ENCODE results near the gene TOB2. TPM values are rescaled to one million over a fixed set of nuclear protein-coding genes. Genes with fewer than 3 reads are reported as not detected.
A peak's percentile ranks its signal among the peaks of the same experiment; 100 is the strongest.

TOB2 gene, protein sequence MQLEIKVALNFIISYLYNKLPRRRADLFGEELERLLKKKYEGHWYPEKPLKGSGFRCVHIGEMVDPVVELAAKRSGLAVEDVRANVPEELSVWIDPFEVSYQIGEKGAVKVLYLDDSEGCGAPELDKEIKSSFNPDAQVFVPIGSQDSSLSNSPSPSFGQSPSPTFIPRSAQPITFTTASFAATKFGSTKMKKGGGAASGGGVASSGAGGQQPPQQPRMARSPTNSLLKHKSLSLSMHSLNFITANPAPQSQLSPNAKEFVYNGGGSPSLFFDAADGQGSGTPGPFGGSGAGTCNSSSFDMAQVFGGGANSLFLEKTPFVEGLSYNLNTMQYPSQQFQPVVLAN
- 10 to 100 TPM; 36.8 to 37.0 TPM for total RNA-seq
- long read RNA-seq, donor 1, full-length matches to known transcripts: 7 of 22 reads
- long read RNA-seq, donor 1, partial matches to known transcripts: 0 of 22 reads
- long read RNA-seq, donor 1, other reads (novel, unspliced or antisense): 15 of 22 reads
- long read RNA-seq, donor 2, full-length matches to known transcripts: 24 of 45 reads
- long read RNA-seq, donor 2, partial matches to known transcripts: 1 of 45 reads
- long read RNA-seq, donor 2, other reads (novel, unspliced or antisense): 20 of 45 reads

DNA sequence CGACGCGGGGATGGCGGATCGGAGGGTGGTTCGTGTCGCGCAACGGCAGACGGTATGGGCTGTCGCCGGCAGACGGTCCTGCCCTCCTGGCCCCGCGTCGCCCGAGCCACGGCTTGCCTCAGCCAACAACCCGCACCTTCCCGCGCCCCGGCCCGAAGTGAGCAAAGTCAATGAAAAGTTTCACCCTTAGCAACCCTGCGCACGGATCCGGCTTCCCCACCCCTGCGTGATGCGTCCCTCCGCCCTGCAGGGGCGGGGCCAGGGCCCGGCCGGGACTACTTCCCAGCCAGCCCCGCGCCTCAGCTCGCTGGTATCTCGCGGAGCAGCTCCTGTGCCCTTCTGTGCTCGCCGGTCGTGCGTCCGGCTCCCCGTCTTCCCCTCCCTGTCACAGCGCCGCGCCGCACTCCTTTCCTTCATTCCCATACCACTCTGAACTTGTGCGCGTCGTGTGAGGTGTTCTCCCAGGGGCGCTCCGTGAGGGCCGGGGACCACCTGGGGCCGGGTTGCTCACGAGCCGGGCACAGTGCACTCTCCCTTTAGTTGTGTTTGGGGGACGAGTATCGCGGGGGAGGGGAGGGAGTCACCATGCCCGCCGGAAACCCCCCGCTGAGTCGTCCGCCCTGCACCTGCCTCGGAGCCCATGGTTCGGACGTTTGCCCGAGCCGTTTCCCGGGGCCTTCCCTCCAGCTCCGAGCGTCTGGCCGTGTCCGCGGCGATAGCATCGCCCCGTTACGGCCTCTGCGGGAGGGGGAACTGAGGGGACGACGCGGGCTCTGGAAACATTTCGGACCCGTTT, at the start of gene TOB2:
Gene TOB2 (minus strand): TSS at position 163 of the 796 bp plus-strand sequence. CDS start 9,456 bp downstream, outside the sequence.
- intact Hi-C loops (cut with DNase I): no loop called here
- DNase-seq (ENCODE audit: low spot score): peak; percentile 97

- intact Hi-C loops (cut with DNase I): loop anchor here in 1 of 2 donors (2.0 kb wide), 1 partner anchor 47 kb away; no protein-coding TSS in a partner anchor
Observed at GRCh38 chr22:41491374-41492100, 44.9 kb upstream of the TOB2 start.

DNA sequence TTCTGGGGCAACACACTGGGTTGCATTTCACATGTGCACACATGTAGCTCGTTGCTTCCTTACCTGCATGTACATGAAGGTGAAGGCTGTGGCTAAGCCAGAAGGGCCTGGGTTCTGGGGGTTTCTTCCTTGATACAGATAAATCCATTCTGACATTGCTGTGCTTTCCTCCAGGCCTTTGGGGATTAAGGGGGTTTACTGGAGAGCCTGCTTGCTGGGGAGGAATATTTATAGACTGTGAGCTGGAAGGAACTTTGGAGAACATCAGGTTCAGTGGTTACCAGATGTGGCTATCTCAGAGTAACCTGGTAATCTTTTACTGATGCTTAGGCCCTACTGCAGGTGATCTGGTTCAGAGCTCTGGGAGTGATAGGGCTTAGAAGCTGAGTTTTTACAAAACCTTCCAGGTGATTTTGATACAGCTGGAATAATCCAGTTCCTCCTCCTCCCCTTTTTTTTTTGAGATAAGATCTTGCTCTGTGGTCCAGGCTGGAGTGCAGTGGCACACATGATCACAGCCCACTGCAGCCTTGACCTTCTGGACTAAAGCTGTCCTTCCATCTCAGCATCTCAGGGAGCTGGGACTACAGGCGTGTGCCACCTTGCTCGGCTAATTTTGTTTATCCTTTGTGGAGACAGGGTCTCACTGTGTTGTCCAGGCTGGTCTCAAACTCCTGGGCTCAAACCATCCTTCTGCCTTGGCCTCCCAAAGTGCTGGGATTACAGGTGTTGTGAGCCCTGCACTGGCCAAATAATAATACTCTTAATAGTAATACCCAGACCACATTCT, 42.2 kb upstream of the TOB2 start:
- DNase-seq (ENCODE audit: low spot score): peak; percentile 45
- intact Hi-C loops (cut with DNase I): no loop called here

More at GRCh38 chr22:41491374-41492100, 44.9 kb upstream of the TOB2 start:
- no peak for DNase-seq (ENCODE audit: low spot score)

- intact Hi-C loops (cut with DNase I): no loop called here
- DNase-seq (ENCODE audit: low spot score): peak; percentile 43
Observed at GRCh38 chr22:41488076-41488475, 41.5 kb upstream of the TOB2 start.

DNA sequence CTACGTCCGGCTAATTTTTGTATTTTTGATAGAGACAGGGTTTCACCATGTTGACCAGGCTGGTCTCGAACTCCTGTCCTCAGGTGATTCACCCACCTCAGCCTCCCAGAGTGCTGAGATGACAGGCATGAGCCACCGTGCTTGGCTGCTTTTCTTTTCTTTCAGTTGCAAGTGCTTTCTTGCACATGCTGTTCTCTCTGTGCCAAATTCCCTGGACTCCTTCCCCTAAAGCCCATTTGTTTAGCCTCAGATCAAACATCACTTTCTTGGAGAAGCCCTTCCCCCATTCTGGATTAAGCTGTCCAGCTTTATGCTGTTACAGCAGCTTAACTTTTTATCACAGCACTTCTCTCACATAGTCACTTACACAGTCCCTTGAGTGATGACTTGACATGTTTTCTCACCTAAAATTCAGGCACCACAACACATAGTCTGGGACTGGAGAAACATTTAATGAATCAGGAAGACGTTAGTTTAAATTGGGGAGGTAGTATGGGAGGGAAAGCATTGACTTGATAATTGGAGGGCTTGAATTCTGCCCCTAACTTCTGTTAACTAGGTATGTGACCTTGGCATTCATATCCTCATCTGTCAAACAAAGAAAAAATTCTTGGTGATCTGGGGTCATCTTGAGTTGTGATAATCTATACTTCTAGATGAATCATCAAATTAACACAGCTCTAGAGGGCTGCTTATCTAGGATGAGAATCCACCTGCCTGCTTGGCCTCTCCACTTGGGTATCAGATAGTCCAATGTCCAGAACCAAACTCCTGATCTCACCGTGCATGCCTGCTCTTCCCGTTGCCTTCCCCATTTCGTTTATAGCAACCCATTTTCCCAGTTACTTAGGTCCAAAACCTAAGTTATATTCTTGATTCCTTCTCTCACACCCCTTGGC, 40.7 kb upstream of the TOB2 start:
- intact Hi-C loops (cut with DNase I): no loop called here
- peak; percentile 22 for DNase-seq (ENCODE audit: low spot score)

- DNase-seq (ENCODE audit: low spot score): peak; percentile 24
- intact Hi-C loops (cut with DNase I): no loop called here
Observed at GRCh38 chr22:41485033-41485432, 38.4 kb upstream of the TOB2 start.

DNA sequence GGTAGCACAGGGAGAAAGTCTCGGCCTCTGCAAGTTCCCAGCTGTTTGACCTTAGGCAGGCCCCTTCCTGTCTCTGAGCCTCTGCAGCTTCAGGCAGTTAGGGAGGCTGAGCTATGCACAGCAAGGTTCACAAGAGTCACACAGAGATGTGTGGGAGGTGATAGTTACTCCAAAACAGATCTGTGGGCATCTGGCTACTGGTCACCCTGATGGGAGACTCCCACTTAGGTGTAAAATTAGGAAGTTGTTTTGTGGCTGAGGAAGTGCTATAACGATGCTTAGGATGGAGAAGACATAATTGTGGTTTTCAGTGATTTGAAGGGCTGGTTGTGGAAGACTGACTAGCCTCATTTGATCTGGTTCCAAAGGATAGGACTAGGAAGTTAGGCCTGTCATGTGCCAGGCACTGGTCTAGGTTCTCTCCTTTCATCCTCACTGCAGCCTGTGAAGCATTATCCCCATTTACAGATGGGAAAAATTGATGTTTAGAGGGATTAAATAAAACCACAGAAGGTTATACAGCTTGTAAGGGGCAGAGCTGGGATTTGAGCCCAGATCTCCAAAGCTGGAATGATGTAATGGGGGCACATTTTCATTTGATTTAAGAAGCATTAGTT, 35.8 kb upstream of the TOB2 start:
- no peak for DNase-seq (ENCODE audit: low spot score)
- intact Hi-C loops (cut with DNase I): no loop called here

DNA sequence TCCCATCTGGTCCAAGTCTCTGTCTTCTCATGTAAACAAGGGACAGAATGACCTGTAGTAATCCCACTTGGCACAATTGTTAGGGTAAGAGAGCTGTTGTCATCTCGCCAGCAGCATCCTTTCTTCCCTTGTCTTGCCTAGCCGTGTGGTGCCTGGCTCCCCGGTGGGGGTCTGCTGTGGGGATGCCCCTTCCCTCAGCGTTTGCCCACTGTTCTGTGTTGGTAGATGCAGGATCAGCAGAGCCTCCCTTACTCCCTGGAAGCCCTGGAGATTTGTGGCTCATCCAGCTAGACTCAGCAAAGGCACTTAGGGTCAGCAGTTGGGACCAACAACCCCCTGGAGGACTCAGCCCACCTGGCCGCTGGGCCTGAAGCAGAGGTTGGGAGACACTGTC, 35.3 kb upstream of the TOB2 start:
- intact Hi-C loops (cut with DNase I): no loop called here
- DNase-seq (ENCODE audit: low spot score): peak; percentile 55

GRCh38 chr22:41481131-41481830, 34.7 kb upstream of the TOB2 start:
- peak; percentile 65 for DNase-seq (ENCODE audit: low spot score)
- intact Hi-C loops (cut with DNase I): no loop called here

GRCh38 chr22:41480397-41480735, 33.8 kb upstream of the TOB2 start:
- intact Hi-C loops (cut with DNase I): no loop called here

DNA sequence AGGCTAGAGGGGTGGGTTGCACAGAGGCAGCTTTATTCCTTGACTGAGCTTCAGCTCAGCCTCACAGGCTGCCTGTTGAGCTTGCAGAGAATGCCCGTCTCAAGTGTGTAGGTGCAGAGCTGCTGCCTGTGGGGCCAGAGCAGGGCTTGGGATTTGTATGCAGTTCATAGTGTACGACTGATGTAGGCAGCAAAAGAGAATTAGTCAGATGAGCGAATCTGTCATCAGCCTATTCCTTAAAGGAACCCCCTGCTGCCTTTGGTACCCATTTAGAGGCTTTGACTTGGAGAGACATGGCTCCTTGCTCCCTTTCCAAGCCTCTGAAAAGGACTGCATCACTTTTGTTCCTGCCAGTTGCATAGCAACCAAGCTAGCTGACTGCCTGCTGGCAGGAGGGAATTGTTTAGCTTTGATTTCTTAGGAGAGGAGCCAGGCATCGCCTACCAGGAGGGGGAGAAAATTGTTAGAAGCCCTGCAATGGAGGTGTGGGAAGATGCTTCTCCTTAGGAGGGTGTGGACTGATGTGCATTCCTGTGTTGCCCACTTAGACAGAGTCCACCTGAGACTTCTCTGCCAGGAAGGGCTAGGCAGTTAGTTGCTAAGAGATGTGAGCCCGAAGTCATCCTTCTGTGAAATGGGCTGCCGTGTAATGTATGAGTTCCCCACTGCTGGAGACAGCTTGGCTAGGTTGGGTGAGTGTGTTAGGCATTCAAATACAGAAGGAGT, 33.2 kb upstream of the TOB2 start:
- peak; percentile 29 for DNase-seq (ENCODE audit: low spot score)
- intact Hi-C loops (cut with DNase I): loop anchor here in 1 of 2 donors (5.0 kb wide), 1 partner anchor 32 kb away; no protein-coding TSS in a partner anchor

More at GRCh38 chr22:41480397-41480735, 33.8 kb upstream of the TOB2 start:
- DNase-seq (ENCODE audit: low spot score): peak; percentile 37

DNA sequence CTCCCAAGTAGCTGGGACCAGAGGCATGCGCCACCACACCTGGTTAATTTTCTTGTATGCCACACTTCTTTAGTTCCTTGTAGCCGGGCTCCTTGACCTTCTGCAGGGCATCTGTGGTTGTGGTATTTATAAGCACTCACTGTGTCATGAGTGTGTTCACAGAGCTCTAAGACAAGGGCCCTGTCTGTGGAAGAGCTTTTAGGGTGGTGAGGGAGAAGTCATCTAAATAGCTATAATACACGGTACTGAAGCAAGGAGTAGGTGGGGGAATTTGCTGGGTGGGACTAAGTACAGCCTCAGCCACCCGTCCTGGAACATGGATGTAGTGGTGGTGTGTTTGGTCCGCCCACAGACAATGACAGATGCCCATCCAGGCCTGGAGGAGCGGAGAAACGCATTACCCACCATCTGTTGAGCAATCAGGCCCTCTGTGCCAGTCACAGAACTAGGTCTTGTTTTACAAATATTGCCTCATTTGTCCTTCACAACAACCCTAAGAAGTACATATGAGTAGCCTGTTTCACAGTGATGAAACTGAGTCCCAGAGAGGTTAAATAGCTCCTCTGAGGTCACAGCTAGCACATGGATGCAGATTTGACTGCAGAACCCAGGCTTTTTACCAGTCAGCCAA, 32.4 kb upstream of the TOB2 start:
- intact Hi-C loops (cut with DNase I): loop anchor here in 1 of 2 donors (5.0 kb wide), 1 partner anchor 33 kb away; no protein-coding TSS in a partner anchor

GRCh38 chr22:41478473-41478872, 31.9 kb upstream of the TOB2 start:
- peak; percentile 19 for DNase-seq (ENCODE audit: low spot score)
- intact Hi-C loops (cut with DNase I): loop anchor here in 1 of 2 donors (5.0 kb wide), 1 partner anchor 34 kb away; no protein-coding TSS in a partner anchor

More for the DNA sequence above, 32.4 kb upstream of the TOB2 start:
- peak; percentile 38 for DNase-seq (ENCODE audit: low spot score)

DNA sequence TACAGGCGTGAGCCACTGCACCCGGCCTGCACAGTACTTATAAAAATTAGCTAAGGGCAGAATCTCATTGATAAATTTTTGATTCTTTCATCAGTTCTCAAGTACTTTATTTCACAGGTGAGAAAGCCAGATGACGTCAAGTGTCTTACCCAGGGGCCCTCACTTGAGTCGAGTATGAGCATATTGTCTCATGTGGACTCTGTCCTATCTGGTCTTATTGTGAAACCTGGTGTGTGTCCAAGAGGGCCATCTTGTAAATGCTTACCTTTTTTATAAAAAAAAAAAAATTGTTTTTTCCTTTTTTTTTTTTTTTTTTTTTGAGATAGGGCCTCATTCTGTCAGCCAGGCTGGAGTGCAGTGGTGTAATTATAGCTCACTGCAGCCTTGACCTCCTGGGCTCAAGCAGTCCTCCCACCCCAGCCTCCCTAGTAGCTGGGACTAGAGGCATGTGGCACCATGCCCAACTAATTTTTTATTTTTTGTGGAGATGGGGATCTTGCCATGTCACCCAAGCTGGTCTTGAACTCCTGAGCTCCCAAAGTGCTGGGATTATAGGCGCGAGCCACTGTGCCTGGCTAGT, 28.4 kb upstream of the TOB2 start:
- DNase-seq (ENCODE audit: low spot score): no peak
- intact Hi-C loops (cut with DNase I): loop anchor here in 1 of 2 donors (5.0 kb wide), 1 partner anchor 37 kb away; no protein-coding TSS in a partner anchor

DNA sequence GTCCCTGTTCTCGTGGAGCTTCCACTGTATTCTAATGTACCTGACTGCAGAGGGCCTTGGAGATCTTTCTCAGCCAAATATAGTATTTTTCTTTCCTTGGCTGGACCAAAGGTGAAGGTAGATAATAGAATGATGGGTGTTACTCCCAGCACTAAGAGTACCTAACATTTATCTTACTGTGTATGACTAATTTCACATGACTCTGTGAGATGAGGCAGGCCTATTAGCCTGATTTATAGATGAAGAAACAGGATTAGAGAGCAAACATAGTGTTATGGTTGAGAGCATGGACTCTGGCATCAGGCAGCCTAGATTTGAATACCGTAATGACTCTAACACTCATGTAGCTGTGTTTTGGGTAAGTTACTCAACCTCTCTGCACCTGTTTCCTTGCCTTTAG, 25.0 kb upstream of the TOB2 start:
- DNase-seq (ENCODE audit: low spot score): no peak
- intact Hi-C loops (cut with DNase I): no loop called here

All from posterior vena cava (tissue), 2 donors.